A673 (cell line): Measurements from ENCODE around the gene CCDC141.

Experiments used
- EZH2 ChIP-seq: fragments of 200-600 bp; sonication (generic); IDR thresholded peaks from 2 replicates; pipeline ENCODE4 v1.6.1; 2017; ENCODE audit warnings: borderline replicate concordance, low read depth, mild to moderate bottlenecking, mixed read lengths, antibody characterized with exemption, low read length; ENCODE audit not compliant: poor library complexity, severe bottlenecking
- TF ChIP-seq, protein P1 (sequence below): fragments of 300-800, 200-600 bp; sonication (generic); conservative IDR thresholded peaks from 2 replicates; pipeline ENCODE4 v1.5.1; 2017; ENCODE audit warnings: low read depth, mild to moderate bottlenecking, antibody characterized with exemption, low read length, moderate library complexity, mixed read lengths

- TF ChIP-seq, protein P1, sequence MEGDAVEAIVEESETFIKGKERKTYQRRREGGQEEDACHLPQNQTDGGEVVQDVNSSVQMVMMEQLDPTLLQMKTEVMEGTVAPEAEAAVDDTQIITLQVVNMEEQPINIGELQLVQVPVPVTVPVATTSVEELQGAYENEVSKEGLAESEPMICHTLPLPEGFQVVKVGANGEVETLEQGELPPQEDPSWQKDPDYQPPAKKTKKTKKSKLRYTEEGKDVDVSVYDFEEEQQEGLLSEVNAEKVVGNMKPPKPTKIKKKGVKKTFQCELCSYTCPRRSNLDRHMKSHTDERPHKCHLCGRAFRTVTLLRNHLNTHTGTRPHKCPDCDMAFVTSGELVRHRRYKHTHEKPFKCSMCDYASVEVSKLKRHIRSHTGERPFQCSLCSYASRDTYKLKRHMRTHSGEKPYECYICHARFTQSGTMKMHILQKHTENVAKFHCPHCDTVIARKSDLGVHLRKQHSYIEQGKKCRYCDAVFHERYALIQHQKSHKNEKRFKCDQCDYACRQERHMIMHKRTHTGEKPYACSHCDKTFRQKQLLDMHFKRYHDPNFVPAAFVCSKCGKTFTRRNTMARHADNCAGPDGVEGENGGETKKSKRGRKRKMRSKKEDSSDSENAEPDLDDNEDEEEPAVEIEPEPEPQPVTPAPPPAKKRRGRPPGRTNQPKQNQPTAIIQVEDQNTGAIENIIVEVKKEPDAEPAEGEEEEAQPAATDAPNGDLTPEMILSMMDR: no peak
- TF ChIP-seq EZH2: no peak
These were observed 59.2 kb downstream of the CCDC141 start for GRCh38 chr2:178990533-178991241.
